GM12801 (cell line): ENCODE results near the gene SULF2.

Experiments used
- TF ChIP-seq, protein P1 (sequence below): IDR thresholded peaks from one replicate; pipeline ENCODE4 v1.5.1; 2011; ENCODE audit warnings: control low read depth; ENCODE audit not compliant: insufficient read length; ENCODE audit errors: extremely low read depth

The SULF2 gene

DNA sequence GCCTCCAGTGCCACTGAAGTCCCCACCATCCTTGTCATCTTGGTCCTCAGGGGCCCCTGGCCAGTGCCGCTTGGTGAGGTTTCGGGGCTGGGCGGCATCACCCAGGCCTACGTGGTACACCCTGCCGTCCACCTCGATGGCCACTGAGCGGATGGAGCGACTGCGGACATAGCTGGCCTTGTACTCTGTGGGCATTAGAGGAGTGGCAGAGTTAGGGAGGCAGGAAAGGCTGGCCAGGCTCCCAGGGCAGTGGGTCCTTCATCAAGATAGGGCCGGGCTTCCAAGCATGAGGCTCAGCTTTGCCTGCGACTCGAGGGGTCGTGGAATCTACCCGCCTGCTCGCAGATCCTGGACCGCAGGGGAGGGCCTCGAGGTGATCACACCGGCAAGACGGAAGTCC is 119.0 kb downstream of the SULF2 start:
- TF ChIP-seq, protein P1, sequence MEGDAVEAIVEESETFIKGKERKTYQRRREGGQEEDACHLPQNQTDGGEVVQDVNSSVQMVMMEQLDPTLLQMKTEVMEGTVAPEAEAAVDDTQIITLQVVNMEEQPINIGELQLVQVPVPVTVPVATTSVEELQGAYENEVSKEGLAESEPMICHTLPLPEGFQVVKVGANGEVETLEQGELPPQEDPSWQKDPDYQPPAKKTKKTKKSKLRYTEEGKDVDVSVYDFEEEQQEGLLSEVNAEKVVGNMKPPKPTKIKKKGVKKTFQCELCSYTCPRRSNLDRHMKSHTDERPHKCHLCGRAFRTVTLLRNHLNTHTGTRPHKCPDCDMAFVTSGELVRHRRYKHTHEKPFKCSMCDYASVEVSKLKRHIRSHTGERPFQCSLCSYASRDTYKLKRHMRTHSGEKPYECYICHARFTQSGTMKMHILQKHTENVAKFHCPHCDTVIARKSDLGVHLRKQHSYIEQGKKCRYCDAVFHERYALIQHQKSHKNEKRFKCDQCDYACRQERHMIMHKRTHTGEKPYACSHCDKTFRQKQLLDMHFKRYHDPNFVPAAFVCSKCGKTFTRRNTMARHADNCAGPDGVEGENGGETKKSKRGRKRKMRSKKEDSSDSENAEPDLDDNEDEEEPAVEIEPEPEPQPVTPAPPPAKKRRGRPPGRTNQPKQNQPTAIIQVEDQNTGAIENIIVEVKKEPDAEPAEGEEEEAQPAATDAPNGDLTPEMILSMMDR: no peak

DNA sequence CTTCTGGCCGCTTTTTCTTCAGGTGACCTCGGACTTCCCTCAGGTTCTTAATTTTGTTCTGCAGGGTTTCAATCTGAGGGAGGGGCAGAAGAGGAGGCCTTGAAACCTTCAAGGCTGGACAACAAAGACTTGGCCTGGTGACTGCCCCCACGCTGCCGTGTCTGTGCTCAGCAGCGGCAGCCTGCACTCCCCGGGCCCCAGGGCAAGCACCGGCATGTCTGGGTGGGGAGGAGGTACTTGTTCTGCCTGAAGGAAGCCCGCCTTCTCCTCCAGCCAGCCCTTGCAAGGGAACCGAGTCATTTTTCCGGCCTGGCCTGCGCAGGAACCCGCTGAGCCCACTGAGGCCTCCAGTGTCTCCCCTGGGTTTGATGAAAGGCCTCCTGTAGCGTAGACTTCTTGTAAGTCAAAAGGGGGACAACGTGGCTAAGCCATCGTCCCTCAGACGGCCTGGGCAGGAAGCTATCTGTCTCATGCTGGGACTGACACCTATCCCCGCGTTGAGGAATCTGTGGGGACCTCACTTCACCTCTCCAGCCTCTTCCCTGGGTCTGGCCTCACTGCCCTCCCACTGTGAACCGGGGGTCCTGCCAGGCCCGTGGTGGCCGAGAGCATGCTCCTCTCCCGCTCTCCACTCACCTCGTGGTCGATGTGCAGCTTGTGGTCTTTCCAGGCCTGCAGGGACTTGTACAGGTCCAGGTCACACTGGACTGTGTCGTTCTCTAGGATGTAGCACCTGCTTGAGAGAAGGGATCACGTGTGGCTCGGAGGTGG is 119.9 kb downstream of the SULF2 start:
- TF ChIP-seq, protein P1: no peak

DNA sequence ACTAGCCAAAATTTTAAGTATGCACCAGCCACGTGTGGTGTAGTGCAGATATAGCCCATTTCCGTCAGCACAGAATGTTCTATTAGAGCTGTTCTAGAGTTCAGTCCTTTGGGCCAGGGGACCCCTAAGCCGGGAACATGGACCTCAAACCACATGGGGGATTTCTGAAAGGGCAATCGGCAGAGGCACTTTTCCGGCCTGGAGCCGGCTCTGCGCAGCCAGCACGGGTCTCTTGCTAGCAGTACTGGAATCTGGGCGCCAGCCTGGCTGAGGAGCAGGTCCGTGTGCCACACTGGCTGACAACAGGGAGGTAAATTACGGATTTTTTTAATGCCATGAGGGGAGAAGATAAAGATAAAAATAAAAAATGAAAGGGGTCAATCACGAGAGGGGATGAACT is 120.5 kb downstream of the SULF2 start:
- TF ChIP-seq, protein P1: no peak

DNA sequence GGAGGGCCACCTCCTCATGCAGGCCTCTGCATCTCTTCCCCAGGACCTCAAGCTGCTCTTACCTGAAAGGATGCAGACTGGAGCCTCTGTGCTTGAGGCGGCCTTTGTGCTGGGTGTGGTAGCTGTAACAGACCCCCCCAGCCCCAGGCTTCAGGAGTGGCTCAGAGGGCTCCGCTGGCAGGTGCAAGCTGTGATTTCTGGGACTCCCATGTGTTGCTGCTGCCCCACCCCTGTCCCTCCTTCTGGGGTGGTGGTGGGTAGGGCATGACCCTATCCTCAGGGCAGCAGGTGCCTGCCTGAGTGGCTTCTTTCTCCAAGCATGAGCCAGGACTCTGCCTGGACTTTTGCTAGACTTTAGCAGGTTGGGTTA is 121.2 kb downstream of the SULF2 start:
- TF ChIP-seq, protein P1: no peak

DNA sequence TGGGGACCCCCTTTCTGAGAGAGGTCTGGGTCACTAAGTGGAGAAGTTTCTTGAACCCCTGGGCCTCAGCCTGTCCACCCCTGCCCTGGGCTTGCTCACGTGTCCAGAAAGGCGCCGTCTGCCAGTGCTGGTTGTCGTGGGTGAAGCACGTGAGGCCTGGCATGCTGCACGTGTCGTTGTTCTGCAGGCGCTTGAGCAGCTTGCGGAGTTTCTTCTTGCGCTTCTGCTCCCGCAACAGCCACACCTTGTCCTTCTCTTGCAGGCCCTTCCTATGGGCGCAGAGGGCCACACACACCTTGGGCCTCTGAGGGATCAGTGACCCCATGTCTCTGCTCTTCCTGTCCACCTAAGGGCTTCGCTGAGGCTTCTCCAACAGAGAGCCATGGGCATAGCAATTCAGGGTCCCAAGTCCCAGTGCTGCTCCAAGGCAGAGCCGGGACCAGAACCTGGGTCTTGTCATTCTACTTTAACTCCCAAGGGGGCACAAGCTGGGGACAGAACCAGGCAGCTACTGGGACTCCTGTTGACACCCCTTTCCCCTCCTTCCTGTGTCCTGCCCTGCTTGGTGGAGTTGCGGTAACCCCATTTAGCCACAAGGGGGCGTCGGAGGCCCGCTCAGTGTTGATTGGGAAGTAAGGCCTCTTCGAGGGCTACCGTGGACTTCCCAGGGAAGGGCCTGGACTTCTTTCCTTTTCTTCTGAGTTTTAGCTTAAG is 121.8 kb downstream of the SULF2 start:
- TF ChIP-seq, protein P1: no peak

DNA sequence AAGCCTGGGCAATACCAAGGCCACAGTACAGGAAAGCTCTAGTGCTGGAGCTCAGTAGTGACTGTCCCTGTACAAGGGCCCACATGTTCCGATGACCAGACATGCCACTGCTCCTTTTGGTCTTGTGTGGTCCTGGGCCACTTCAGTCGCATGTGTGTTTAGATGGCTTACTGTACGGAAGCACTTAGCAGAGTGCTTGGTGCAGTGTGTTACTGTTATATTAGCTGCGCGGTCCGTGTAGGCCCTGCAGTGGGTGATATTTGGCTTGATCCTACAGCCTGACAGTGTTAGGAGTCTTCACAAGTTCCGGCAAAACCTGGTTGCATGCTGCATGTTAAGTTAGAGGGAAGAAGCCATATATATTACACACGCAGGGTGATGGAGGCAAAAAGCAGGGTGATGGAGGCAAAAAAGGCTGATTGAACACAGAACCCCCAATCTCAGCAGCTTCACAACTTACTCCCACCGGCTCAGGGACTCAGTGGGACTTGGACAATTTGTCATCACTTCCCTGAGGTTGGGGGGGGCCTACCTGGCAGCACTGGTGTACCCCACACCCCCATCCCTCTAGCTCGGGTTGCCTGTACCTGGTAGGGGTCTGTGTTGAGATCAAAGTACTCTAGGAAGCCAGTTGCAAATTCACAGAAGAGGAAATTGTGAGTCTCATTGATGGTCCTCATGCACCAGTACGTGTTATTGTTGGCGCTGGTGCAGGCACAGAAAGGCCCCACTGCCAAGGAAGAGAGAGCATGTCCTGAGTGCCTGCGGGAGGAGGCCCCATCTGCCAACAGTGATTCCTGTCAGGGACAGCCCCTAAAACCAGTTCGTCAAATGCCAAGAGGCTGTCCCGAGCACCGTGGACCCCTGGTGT is 122.6 kb downstream of the SULF2 start:
- TF ChIP-seq, protein P1: no peak

DNA sequence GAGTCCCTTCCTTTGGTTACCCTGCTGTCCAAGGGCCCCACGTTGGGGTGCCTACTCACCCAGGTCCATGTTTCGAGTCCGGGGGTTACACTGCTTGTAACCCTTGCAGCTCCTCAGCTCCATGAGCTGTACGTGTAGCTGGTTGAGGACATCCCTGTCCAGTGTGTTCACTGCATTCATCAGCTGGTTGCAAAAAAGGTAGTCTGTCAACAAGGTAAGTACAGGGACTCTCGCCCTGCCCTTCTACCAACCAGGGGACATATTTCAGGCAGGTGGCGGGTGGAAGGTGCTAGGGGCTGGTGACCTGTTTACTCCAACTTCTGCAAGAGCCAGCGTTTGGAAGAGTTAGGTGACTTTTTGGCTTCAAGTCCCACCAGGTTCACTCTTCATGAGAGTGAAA is 123.6 kb downstream of the SULF2 start:
- TF ChIP-seq, protein P1: no peak
